Measurements from ENCODE around the gene ARHGAP33. TPM values are rescaled to one million over a fixed set of nuclear protein-coding genes. Genes with fewer than 3 reads are reported as not detected.

The ARHGAP33 gene
- polyA plus RNA-seq, 1 donor (not counting 4 experiments of a cell fraction or from before 2014, with no cell fraction given), result 0.49 TPM

DNA sequence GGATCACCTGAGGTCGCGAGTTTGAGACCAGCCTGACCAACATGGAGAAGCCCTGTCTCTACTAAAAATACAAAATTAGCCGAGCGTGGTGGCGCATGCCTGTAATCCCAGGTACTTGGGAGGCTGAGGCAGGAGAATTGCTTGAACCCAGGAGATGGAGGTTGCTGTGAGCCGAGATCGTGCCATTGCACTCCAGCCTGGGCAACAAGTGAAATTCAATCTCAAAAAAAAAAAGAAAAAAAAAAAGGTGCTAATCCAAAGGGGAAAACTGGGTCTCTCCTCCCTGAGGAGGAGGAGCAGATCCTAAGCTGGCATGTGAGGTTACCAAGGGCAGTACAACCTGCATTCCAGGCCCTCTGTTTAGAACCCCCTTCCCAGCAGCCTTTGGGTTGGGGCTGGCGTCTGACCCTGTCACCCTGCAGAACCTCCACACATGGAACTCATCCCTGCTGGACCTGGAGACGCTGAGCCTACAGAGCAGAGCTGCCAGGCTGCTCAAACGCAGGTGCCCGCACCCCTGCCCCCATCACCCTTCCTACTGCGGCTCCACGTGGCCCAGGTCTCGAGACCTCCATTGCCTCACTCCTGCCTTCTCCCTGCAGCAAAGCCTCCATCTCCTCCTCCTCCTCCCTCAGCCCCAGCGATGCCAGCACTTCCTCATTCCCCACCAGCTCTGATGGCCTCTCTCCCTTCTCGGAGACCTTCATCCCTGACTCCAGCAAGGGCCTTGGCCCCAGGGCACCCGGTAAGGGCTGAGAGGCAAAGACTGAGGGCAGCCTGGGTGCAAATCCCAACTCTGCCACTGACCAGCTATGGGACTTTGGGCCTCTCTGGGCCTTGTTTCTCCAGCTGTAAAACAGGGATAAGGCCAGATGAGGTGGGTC, 10.7 kb upstream of the ARHGAP33 start:
- peaks cover 9 to 22% of the 10 kb centered on the region in 2 experiments for H3K36me3 ChIP-seq (ENCODE audit: control insufficient read depth in 2 of 2, extremely low read depth in 1 of 2, insufficient read depth in 2 of 2, low read length in 2 of 2)
- H3K9me1 ChIP-seq (ENCODE audit: control insufficient read depth, extremely low read depth, insufficient read depth, low read length), result no peaks in the 10 kb centered on the region
- no peak overlapping the region for H2AFZ ChIP-seq (ENCODE audit: control insufficient read depth, low read length)
- H3K9ac ChIP-seq (ENCODE audit: control insufficient read depth, extremely low read depth, insufficient read depth, low read length), result no peak overlapping the region
- no peak for FAIRE-seq
- TF ChIP-seq, protein P1, sequence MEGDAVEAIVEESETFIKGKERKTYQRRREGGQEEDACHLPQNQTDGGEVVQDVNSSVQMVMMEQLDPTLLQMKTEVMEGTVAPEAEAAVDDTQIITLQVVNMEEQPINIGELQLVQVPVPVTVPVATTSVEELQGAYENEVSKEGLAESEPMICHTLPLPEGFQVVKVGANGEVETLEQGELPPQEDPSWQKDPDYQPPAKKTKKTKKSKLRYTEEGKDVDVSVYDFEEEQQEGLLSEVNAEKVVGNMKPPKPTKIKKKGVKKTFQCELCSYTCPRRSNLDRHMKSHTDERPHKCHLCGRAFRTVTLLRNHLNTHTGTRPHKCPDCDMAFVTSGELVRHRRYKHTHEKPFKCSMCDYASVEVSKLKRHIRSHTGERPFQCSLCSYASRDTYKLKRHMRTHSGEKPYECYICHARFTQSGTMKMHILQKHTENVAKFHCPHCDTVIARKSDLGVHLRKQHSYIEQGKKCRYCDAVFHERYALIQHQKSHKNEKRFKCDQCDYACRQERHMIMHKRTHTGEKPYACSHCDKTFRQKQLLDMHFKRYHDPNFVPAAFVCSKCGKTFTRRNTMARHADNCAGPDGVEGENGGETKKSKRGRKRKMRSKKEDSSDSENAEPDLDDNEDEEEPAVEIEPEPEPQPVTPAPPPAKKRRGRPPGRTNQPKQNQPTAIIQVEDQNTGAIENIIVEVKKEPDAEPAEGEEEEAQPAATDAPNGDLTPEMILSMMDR (optimal IDR thresholded peaks at IDR 0.05 in 1 of 3, IDR thresholded peaks at IDR 0.05 in 1 of 3, conservative IDR thresholded peaks at IDR 0.05 in 1 of 3; ENCODE audit: extremely low read depth in 1 of 3, insufficient read depth in 2 of 3, low read length in 3 of 3), result no peak
- TF ChIP-seq EZH2 (IDR thresholded peaks at IDR 0.05; ENCODE audit: low read length), result no peak
- no peaks in the 10 kb centered on the region for H3K9me3 ChIP-seq (ENCODE audit: control insufficient read depth, low read depth, low read length)
- no peaks in the 10 kb centered on the region for H3K27me3 ChIP-seq (ENCODE audit: control insufficient read depth, extremely low read depth, insufficient read depth, low read length)
- no peak overlapping the region for H3K4me3 ChIP-seq (ENCODE audit: control insufficient read depth in 2 of 3, extremely low read depth in 1 of 3, insufficient read depth in 2 of 3, low read depth in 1 of 3, low read length in 3 of 3)
- dilution Hi-C loops (cut with MboI; ENCODE audit: extremely low pct_ligation_motif_present, low sequenced_read_pairs), result no loop called here
- peaks cover 3% of the 10 kb centered on the region for H3K4me1 ChIP-seq (ENCODE audit: control insufficient read depth, extremely low read depth, insufficient read depth, low read length)
- no peak overlapping the region for H3K27ac ChIP-seq (ENCODE audit: control insufficient read depth, insufficient read depth, low read length)
- H3K4me2 ChIP-seq (ENCODE audit: control insufficient read depth, extremely low read depth, insufficient read depth, low read depth, low read length), result no peak overlapping the region
- no peak for DNase-seq (ENCODE audit: low read depth, low spot score)
- H4K20me1 ChIP-seq (ENCODE audit: control insufficient read depth, extremely low read depth, insufficient read depth, low read length), result no peaks in the 10 kb centered on the region
- H3K79me2 ChIP-seq (ENCODE audit: control insufficient read depth, insufficient read depth, low read length), result peaks cover 8% of the 10 kb centered on the region

- TF ChIP-seq EZH2 (IDR thresholded peaks at IDR 0.05; ENCODE audit: low read length), result no peak
- TF ChIP-seq, protein P1 (optimal IDR thresholded peaks at IDR 0.05 in 1 of 3, IDR thresholded peaks at IDR 0.05 in 1 of 3, conservative IDR thresholded peaks at IDR 0.05 in 1 of 3; ENCODE audit: extremely low read depth in 1 of 3, insufficient read depth in 2 of 3, low read length in 3 of 3), result no peak
- peaks cover 9 to 13% of the 10 kb centered on the region in 2 experiments for H3K36me3 ChIP-seq (ENCODE audit: control insufficient read depth in 2 of 2, extremely low read depth in 1 of 2, insufficient read depth in 2 of 2, low read length in 2 of 2)
- dilution Hi-C loops (cut with MboI; ENCODE audit: extremely low pct_ligation_motif_present, low sequenced_read_pairs), result no loop called here
Observed at GRCh38 chr19:35766571-35767104, 8.7 kb upstream of the ARHGAP33 start.

More at GRCh38 chr19:35766571-35767104, 8.7 kb upstream of the ARHGAP33 start:
- Histone ChIP-seq H3K27me3 (ENCODE audit: control insufficient read depth, extremely low read depth, insufficient read depth, low read length) (no peaks in the 10 kb centered on the region), H3K9me1 (ENCODE audit: control insufficient read depth, extremely low read depth, insufficient read depth, low read length) (no peaks in the 10 kb centered on the region), H3K9me3 (ENCODE audit: control insufficient read depth, low read depth, low read length) (no peaks in the 10 kb centered on the region), H4K20me1 (ENCODE audit: control insufficient read depth, extremely low read depth, insufficient read depth, low read length) (no peaks in the 10 kb centered on the region), H3K4me1 (ENCODE audit: control insufficient read depth, extremely low read depth, insufficient read depth, low read length) (no peaks in the 10 kb centered on the region), H3K27ac (ENCODE audit: control insufficient read depth, insufficient read depth, low read length) (no peak overlapping the region), H3K4me2 (ENCODE audit: control insufficient read depth, extremely low read depth, insufficient read depth, low read depth, low read length) (no peak overlapping the region), H3K79me2 (ENCODE audit: control insufficient read depth, insufficient read depth, low read length) (no peaks in the 10 kb centered on the region), H3K9ac (ENCODE audit: control insufficient read depth, extremely low read depth, insufficient read depth, low read length) (no peak overlapping the region), H3K4me3 (ENCODE audit: control insufficient read depth in 2 of 3, extremely low read depth in 1 of 3, insufficient read depth in 2 of 3, low read depth in 1 of 3, low read length in 3 of 3) (no peak overlapping the region), H2AFZ (ENCODE audit: control insufficient read depth, low read length) (no peak overlapping the region)
- FAIRE-seq (no peak), DNase-seq (ENCODE audit: low read depth, low spot score) (no peak)
